Stimulated activated CD8-positive, alpha-beta memory T cell treated with anti-CD3 and anti-CD28 coated beads, Interleukin-12 subunit alpha, Interleukin-12 subunit beta, amount 100 ng/mL, for 24 hours (primary cell): ENCODE data around the gene KIAA0319L.
"Not testable (repeated sequence)": the region's sequence is repeated elsewhere in the genome, so short reads cannot be mapped to it uniquely, and the experiment has no call there.

Experiments used
- DNase-seq: peaks from one replicate; pipeline ENCODE4 v3.0.0-alpha.2; 2020; ENCODE audit errors: extremely low read depth

KIAA0319L gene

DNA sequence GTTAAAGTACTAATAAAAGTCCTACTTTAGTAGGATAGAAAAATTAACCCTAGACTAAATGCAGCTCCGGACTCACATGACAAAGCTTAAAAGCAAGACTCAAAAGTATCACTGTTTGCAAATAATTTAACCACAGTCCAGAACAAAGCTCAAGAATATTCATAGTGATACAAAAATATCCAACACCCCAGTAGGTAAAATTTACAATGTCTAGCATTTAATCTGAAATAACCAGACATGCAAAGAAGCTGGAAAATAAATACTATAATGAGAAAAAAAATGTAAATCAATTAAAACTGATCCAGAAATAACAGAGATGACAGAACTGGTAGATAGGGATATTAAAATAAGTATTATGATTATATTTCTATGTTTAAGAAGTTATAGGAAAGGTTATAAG is 67.0 kb downstream of the KIAA0319L start:
- DNase-seq, result no peak

DNA sequence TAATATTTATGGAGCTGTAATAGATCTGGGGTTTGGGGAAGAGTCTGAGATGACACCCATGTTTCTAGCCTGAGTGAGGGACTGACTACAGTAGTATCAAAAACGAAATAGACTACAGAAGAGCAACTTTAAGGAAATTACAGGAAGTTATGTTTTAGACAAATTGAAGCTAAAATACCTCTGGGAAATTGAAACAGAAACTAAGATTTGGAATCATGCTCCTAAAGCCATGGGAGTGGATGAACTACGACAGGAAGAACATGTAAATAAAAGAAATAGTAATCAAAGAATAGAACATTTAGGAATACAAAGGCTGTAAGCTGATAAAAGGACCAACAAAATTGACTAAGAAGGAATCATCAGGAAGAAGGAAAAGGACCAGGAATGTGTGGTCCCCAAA is 68.9 kb downstream of the KIAA0319L start:
- no peak for DNase-seq

DNA sequence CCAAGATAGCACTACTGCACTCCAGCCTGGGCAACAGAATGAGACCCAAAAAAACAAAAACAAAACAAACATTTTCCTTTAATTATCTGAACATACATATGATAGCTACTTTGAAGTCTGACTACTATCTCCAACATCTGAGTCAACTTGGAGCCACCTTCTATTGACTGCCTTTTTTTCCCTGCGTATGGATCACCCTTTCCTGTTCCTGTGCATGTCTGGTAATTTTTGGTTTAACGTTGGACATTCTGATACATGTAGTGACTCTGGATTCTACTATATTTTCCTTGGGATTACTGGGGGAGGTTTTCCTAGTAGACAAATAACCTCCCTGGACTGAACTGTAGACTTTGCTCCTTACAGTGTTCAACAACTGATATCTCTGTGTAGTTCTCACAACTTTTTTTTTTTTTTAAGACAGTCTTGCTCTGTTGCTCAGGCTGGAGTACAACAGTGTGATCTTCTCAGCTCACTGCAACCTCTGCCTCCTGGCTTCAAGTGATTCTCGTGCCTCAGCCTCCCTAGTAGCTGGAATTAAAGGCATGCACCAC is 70.3 kb downstream of the KIAA0319L start:
- DNase-seq, result no peak

DNA sequence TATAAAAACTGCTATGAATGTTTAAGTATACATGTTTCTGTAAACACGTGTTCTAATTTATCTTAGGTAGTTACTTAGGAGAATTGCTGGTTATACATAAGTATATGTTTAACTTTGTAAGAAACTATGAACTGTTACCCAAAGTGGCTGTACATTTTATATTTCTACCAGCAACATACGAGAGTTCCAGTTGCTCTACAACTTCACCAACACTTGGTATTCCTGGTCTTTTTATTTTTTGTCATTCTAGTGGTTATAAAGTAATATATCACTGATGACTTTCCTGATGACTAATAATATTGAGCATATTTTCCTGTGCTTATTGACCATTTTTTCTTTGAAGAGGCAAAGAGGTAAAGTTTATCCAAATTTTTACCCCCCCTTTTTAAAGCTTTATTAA is 76.0 kb downstream of the KIAA0319L start:
- DNase-seq, result no peak

DNA sequence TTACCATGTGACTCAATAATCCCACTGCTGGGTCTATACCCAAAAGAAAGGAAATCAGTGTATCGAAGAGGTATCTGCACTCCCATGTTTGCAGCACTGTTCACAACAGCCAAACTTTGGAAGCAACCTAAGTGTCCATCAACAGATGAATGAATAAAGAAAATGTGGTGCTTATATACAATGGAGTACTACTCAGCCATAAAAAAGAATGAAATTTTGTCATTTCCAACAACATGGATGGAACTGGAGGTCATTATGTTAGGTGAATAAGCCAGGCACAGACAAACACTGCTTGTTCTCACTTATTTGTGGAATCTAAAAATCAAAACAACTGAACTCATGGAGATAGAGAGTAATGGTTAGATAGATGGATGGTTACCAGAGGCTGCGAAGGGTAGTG is 79.3 kb downstream of the KIAA0319L start:
- no peak for DNase-seq

DNA sequence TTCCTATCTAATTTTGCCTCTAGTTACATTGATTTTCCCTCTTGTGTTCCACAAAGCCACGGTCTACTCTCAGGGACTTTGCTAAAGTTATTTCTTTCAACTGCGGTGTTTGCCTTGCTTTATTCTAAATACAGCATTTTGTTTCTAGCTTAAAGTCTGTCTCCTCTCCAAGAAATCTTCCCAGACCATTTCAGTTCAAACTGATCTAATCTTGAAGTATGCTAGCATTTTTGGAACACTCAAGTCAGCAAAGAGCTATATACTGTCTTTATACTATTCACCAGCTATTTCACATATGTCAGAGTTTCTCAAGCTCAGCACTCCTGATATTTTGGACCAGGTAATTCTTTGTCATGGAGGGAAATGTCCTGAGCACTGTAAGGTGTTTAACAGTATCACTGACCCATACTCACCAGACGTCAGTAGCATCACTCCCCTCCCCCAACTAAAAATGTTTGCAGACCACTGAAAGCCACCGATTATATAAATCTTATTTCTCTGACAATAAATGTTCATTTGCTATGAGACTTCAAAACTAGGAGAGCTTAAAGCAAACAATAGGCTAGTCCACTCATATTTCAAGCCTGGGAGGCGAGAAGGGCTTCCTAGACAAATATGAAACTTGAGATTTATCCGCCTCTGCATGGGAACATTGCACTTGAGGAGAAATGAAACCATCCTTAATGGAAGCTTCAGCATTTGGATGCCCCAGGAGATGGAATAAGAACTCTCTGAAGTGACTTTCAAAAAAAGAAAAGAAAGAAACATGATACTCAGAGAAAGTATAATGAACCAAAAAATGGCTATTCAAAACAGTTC is 81.1 kb downstream of the KIAA0319L start:
- DNase-seq, result no peak

DNA sequence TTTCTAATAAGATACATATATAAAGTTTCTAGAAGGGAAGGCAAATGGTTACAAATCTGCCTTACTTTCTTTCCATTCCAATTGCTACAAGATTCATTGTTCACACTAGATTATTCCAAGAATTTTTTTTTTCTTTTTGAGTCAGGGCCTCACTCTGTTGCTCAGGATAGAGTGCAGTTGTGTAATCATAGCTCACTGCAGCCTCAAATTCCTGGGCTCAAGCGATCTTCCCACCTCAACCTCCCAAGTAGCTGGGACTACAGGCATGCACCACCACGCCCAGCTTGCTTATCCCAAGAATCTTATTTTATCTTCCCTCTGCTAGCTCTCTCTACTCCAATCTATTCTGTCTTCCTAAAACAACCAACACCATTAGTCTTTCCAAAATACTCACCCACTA is 81.8 kb downstream of the KIAA0319L start:
- no peak for DNase-seq

DNA sequence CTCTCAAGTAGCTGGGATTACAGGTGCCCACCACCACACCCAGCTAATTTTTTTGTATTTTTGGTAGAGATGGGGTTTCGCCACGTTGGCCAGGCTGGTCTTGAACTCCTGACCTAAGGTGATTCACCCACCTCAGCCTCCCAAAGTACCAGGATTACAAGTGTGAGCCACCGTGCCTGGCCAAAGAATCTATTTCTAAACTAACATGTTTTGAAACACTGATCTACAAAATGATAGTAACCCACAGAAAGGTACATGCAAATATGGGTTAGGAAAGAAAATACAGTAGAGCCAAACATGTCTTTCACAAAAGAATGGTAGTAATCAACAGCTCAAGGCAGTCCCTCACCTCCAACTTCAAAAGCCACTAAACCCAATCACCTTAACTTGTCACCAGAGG is 84.0 kb downstream of the KIAA0319L start:
- not testable (repeated sequence) for DNase-seq

DNA sequence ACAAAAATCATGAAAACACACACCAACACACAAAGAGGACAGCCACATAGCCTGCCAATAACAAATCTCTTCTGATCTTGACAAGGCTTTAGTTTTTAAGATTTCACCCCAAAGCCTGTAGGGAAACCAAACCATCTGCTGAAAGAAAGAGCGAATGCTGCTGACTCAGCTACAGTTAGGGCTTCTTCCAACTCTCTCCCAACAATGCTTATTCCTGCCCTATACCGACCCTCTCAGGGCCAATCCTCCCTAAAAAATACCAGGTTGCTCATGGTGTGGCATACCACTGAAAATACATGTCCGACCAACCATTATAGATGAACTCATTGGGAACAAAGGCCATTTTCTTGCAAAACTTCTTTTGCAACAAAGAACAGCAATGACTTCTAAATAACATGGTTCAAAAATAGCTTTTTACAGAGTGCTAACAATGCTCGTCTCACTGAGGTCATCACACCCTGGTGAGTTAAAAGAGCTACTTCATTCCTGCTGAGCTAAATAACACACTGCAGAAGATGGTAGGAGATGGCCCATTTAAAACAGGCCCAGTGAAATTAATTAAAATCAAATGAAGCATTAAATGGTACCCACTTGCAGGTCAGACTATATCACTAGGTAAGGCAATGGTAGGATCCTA is 86.1 kb downstream of the KIAA0319L start:
- no peak for DNase-seq

DNA sequence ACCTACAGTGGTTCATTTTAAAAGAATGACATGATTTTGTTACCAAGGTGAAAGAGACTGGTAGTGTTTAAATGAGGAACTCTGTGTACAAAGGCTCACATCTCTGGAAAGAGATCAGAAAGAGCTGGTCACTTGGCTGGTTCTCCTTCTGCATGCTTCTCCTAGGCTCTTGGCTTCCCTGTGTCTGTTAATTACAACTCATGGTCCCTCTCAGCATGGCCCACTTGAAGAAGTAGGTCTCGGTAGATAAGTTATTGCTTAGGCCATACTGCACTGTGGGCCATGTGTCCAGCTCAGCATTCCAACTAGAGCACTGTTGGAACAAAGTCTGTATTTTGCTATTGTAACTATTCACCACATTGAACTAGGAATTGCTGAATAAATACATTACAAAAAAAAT is 91.1 kb downstream of the KIAA0319L start:
- no peak for DNase-seq

DNA sequence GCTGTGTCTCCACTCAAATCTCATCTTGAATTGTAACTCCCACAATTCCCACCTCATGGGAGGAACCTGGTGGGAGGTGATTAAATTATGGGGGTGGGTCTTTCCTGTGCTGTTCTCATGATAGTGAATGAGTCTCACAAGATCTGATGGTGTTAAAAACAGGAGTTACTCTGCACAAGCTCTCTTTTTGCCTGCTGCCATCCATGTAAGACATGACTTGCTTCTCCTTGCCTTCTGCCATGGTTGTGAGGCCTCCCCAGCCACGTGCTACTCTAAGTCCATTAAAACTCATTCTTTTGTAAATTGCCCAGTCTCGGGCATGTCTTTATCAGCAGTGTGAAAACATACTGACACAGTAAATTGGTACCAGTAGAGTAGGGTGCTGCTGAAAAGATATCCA is 93.5 kb downstream of the KIAA0319L start:
- not testable (repeated sequence) for DNase-seq

DNA sequence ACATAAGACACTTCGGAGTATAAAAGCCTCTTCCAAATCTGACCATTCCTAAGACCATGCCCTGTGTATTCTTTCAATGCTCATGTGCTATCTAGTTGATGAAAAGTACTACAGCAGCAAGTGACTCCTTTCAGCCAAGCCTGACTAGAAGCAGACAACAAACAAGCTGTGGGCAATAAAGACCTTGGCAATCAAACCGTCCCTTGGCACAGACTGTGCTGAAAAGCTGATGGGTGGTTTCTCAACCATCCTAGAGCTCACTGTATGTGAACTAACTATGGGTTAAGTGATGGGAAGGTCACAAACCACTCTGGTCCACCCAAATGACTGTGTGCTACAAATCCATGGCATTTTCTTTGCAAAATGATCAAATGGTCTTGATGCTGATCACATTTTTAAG is 94.0 kb downstream of the KIAA0319L start:
- no peak for DNase-seq

DNA sequence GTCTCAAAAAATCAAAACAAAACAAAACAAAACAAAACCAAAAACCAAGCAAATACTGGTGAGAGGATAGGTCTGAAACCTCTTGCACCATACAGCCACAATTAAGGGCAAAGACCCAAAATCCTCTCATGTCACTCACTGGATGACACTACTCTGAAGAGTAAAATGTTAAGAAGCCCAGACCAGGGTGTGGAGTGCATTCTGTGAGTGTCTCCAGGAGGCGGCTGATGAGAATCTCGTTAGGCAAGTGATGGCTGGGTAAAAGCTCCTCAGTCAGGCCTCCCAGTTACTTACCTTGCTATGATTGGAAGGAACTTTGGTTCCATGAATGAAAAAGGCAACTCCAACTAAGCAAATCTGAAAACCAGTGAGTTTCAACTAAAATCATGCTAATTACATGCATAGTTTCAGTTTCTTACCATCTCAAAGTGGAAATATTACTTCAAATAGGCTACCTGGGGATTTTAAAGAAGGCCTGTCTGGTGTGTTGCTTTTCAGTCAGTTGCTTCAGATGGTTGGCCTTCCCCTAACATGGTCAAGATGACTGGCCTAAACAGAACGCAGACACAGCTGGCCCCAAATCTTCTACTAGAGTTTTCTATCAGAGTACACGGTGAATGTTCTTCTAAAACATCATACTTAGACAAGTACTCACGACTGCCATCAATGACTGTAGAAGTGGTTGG is 95.1 kb downstream of the KIAA0319L start:
- no peak for DNase-seq

DNA sequence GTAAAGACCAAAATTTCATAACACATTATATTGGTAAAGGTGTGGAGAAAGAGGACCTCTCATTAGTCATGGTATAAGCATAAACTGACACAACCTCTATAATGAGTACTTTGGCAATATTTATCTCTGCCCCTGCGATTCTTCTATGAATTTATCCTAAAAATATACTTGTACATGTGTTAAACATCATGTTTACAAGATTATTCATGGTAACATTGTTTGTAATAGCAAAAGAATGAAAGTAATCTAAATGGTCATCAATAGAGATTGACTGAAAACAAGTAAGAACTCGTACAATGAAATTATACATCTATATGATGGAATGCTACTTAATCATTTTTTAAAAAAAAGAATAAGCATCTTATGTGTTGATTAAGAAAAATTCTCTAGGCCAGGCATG is 96.4 kb downstream of the KIAA0319L start:
- no peak for DNase-seq

DNA sequence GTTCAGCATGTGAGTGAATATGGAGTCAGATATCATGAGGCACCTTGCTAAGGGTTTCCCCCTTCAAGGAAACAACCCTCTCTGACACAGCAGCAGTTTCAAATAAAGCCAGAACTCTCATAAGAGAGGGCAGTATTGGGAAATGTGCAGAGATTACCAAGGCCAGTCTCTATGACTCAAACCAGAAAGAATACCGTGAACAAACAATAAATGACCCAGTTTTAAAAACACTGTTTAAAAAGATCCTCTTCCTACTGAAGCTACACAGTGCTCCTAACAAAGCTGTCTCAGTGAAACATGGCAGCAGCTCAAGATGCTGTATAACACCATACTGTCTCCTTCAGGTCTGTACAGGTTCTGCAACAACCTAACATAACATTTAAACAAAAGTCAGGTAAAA is 102.6 kb downstream of the KIAA0319L start:
- DNase-seq, result no peak

DNA sequence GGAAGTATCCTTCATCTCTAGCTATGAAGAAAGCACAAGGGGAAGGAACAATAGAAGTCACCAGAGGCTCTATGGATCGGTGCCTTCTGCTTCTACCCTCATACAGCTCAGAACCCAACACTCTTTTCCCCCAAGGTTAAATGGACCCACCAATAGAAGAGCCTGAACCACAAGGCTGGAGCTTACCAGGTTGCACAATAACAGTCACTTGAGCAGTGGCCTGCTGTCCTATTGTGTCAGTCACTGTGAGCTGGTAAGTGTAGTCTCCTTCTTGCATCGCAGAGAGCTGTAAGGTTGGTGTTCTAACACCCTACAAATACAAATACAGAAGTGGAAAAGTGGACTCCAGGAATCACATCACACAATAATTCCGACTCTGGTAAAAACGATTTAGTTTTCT is 103.0 kb downstream of the KIAA0319L start:
- DNase-seq, result no peak

DNA sequence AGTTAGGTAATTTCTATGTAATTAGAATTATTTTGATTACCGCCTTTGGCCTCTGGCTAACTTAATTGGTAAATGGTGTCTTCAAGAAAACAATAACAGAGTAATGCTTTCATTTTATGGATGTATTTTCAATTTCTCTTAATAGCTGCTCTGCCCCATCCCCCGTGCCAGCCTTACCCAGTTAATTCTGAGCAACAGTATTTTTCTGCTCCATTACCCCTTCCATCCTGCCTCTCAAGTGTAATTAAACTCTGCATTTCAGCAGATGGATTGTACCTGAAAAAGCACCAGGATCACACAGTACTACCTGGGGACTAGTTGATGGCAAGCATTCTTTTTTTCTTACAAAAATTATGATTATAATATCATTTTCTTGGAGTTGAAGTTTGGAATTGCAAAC is 104.2 kb downstream of the KIAA0319L start:
- DNase-seq, result no peak

DNA sequence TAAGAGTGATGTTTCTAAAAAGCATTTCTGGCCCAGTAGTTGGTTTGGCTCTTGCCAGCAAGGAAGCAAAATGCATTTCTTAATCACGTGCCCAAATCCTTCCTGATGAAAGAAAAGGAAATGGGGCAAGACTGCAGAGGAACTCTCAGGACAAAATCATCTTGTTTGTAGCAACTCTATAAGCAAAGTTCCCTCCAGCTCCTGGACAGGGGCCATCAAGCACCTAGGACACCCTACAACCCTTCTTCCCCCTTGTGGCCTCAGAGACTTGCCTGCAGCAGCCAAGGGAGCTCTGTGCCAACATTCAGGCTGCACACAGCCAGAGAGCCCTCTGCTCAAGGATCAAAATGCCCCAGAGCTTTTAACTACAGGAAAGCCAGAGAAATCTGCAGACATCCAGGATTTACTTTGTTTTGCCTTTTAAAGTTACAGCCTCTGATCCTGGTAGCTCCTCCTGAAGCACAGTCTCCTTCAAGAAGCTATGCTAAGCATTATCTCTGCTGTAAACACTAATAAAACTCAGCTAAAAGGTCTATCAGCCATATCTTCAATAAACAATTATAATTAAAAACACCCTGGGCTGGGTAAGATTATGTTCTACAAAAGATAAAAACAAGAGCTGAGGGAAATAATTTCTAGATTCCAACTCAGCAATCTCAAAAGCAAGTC is 105.0 kb downstream of the KIAA0319L start:
- no peak for DNase-seq

DNA sequence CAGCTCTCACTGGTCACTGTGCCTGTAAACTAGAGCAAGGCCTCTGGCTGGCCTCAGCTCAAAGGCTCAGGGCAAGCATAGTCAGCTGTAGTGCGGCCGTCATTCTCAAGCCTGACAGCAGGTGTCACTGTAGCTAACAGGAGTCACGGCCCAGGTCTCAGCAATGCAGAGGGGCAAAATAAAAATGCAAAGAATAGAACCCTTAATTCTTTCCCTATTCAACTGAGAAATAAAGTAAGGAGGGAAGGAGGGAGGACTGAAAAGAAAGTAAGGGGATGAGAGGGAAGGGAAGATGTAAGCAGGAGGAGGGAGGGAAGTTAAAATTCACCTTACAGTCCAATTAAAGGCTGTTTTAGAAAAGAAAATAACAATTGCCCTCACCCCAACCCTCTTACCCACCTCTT is 106.1 kb downstream of the KIAA0319L start:
- DNase-seq, result peak; percentile 23

DNA sequence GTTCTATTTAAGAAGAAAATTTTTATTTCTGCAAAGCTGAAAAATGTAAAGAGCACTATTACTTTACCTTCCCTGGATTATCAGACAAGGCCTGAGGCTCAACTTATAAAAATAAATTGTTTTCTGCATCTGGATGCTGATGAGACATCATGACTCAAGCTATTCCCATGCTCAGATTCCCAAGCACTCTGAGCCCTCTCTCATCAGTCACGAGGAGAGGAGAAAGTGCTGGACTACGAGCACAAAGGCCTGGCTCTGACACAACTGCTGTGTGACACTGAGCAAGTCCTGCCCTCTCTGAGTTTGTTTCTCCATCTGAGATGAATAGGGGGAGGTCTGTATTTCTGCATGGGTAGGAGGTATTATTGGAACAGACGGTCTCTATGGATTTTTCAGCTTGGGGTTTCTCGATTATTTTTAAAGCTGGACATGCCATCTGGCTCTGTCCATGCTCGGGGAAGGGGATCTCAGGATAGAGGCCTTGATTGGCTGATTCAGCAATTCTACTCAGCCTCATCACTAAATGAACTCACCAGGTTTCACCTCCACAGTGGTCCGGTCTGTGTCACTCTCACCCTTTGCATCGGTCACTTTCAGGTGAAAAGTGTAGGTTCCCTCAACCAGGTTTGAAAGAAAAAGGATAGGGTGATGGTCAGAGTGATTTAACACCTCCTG is 107.7 kb downstream of the KIAA0319L start:
- no peak for DNase-seq

DNA sequence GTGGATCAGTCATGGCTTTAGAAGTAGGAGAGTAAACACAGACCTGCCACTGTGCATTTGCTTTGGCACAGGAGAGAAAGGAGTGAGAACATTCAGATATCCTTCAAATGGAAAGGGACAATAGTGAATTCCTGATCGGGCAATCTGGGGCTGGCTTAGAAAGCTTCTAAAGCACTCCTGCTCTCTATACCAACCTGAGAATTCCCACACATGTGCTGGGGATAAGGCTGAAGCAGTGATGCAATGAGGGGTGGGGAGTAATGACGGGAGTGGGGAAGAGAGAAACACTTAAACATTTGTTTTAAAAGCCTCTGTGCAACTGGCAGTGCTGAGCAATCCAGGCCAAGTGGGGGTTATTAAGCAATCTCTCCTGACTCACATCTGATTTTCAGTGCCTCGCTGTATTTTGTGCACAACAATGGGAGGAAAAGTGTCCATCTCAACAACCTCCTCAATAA is 108.8 kb downstream of the KIAA0319L start:
- no peak for DNase-seq
